ENCODE results near the gene CNTNAP2. TPM values are rescaled to one million over a fixed set of nuclear protein-coding genes. Genes with fewer than 3 reads are reported as not detected.

CNTNAP2 gene
- total and polyA plus RNA-seq, 2 donors (not counting 1 experiment from before 2014, with no cell fraction given), result not detected

DNA sequence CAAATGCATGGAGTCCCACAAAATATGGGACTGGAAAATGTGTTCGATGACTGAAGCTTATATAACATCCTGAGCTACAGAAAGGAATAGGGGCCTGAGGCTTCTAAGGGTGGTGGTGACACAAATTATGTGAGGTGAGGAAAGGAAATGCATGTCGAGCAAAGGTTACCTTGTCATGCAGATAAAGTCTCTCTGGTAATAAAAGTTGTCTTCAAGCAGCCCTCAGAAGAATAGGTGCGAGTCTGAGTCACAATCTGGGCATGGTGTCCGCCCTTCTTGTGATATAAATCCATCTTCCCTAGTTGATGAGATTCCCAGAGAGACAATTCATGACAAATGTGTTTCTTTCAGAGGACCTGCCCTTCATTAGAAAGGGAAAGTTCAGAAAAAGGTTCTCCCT is 1488.7 kb downstream of the CNTNAP2 start:
- DNase-seq (ENCODE audit: low read depth in 2 of 2), result no peak

DNA sequence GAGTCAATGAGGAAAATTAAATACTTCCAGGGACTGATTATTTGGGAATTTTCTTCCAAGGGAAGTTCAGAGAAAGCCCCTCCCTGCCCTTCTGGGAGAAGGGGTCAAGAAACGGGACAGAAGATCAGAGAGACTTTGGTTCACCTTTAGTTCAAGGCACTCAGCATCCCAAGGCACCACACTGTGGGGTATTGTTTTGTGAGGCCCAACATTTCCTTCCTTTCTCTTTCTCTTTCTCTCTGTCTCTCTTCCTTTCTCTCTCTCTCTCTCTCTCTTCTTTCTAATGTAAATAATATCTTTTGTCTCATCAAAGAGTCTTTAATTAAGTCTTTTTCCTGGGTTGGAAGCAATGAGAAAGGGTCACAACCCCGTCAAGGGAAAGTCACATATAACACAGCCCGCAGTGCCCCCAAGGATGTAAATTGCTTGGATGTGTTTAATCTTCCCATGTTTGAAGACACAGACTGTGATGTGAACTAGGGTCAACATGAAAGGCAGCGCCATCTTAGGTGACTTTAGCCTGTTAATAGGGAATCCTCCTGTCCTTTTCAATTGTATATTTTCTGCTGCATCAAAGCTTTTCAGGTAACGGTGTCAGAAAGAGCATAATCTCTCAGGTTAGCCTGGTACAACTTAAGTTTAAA is 1490.7 kb downstream of the CNTNAP2 start:
- no peak overlapping the region for H3K4me2 ChIP-seq (ENCODE audit: extremely low read depth, insufficient read depth, low read length)
- no peaks in the 10 kb centered on the region for H3K4me1 ChIP-seq (ENCODE audit: control insufficient read depth, extremely low read depth, insufficient read depth, low read length)
- no peaks in the 10 kb centered on the region for H3K27me3 ChIP-seq (ENCODE audit: control insufficient read depth, insufficient read depth, low read length)
- H3K79me2 ChIP-seq (ENCODE audit: control insufficient read depth, insufficient read depth, low read length), result no peaks in the 10 kb centered on the region
- TF ChIP-seq, protein P1, sequence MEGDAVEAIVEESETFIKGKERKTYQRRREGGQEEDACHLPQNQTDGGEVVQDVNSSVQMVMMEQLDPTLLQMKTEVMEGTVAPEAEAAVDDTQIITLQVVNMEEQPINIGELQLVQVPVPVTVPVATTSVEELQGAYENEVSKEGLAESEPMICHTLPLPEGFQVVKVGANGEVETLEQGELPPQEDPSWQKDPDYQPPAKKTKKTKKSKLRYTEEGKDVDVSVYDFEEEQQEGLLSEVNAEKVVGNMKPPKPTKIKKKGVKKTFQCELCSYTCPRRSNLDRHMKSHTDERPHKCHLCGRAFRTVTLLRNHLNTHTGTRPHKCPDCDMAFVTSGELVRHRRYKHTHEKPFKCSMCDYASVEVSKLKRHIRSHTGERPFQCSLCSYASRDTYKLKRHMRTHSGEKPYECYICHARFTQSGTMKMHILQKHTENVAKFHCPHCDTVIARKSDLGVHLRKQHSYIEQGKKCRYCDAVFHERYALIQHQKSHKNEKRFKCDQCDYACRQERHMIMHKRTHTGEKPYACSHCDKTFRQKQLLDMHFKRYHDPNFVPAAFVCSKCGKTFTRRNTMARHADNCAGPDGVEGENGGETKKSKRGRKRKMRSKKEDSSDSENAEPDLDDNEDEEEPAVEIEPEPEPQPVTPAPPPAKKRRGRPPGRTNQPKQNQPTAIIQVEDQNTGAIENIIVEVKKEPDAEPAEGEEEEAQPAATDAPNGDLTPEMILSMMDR (conservative IDR thresholded peaks at IDR 0.05 in 1 of 2, IDR thresholded peaks at IDR 0.05 in 1 of 2; ENCODE audit: low read depth in 1 of 2, low read length in 2 of 2), result no peak
- no peak for TF ChIP-seq EZH2 (IDR thresholded peaks at IDR 0.05; ENCODE audit: low read length, missing control alignments)
- H4K20me1 ChIP-seq (ENCODE audit: control insufficient read depth, extremely low read depth, insufficient read depth, low read length), result no peaks in the 10 kb centered on the region
- H3K9ac ChIP-seq (ENCODE audit: insufficient read depth, low read length), result no peak overlapping the region
- H3K36me3 ChIP-seq (ENCODE audit: control insufficient read depth, insufficient read depth, low read length), result no peaks in the 10 kb centered on the region
- no peak overlapping the region for H2AFZ ChIP-seq (ENCODE audit: low read length)
- no peaks in the 10 kb centered on the region for H3K9me3 ChIP-seq (ENCODE audit: control insufficient read depth, insufficient read depth, low read depth, low read length)
- no peak overlapping the region for H3K4me3 ChIP-seq (replicated peaks in 1 of 4; ENCODE audit: control extremely low read depth in 1 of 4, insufficient read depth in 1 of 4, low read depth in 3 of 4, low read length in 4 of 4)
- no peak for DNase-seq (ENCODE audit: low read depth in 2 of 2)
- H3K27ac ChIP-seq (ENCODE audit: insufficient read depth, low read length), result no peak overlapping the region

More for the DNA sequence above, 1488.7 kb downstream of the CNTNAP2 start:
- Histone ChIP-seq H3K4me2 (ENCODE audit: extremely low read depth, insufficient read depth, low read length) (no peak overlapping the region), H3K4me1 (ENCODE audit: control insufficient read depth, extremely low read depth, insufficient read depth, low read length) (no peaks in the 10 kb centered on the region), H3K36me3 (ENCODE audit: control insufficient read depth, insufficient read depth, low read length) (no peaks in the 10 kb centered on the region), H3K9ac (ENCODE audit: insufficient read depth, low read length) (no peak overlapping the region), H3K4me3 (replicated peaks in 1 of 4; ENCODE audit: control extremely low read depth in 1 of 4, insufficient read depth in 1 of 4, low read depth in 3 of 4, low read length in 4 of 4) (no peak overlapping the region), H2AFZ (ENCODE audit: low read length) (no peak overlapping the region), H3K27ac (ENCODE audit: insufficient read depth, low read length) (no peak overlapping the region), H3K79me2 (ENCODE audit: control insufficient read depth, insufficient read depth, low read length) (no peaks in the 10 kb centered on the region), H3K27me3 (ENCODE audit: control insufficient read depth, insufficient read depth, low read length) (no peaks in the 10 kb centered on the region), H4K20me1 (ENCODE audit: control insufficient read depth, extremely low read depth, insufficient read depth, low read length) (no peaks in the 10 kb centered on the region), H3K9me3 (ENCODE audit: control insufficient read depth, insufficient read depth, low read depth, low read length) (no peaks in the 10 kb centered on the region)
- TF ChIP-seq EZH2 (IDR thresholded peaks at IDR 0.05; ENCODE audit: low read length, missing control alignments), result no peak
- TF ChIP-seq, protein P1 (conservative IDR thresholded peaks at IDR 0.05 in 1 of 2, IDR thresholded peaks at IDR 0.05 in 1 of 2; ENCODE audit: low read depth in 1 of 2, low read length in 2 of 2), result no peak

DNA sequence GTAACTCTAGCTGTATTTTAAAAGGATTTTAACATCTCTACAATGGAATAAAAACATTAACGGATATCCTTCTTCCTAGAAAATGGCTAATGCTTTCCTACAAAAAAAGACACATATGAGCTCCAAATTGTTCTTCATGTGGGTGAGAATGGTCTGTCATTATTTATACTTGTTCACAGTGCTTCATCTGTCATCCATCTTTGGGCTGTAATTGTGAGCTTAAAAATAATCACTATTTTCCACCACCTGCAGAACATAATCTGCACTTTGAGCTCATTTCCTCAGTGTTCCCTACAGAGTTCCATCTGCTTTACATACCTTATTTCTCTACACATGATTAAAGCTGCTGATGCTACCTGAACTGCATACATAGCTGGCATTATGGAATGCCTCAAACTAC is 1494.8 kb downstream of the CNTNAP2 start:
- DNase-seq (ENCODE audit: low read depth in 2 of 2), result no peak
- Histone ChIP-seq H3K4me3 (replicated peaks in 1 of 4; ENCODE audit: control extremely low read depth in 1 of 4, insufficient read depth in 1 of 4, low read depth in 3 of 4, low read length in 4 of 4) (no peak overlapping the region), H3K79me2 (ENCODE audit: control insufficient read depth, insufficient read depth, low read length) (no peaks in the 10 kb centered on the region), H3K27me3 (ENCODE audit: control insufficient read depth, insufficient read depth, low read length) (no peaks in the 10 kb centered on the region), H3K4me2 (ENCODE audit: extremely low read depth, insufficient read depth, low read length) (no peak overlapping the region), H3K4me1 (ENCODE audit: control insufficient read depth, extremely low read depth, insufficient read depth, low read length) (no peaks in the 10 kb centered on the region), H2AFZ (ENCODE audit: low read length) (no peak overlapping the region), H3K9me3 (ENCODE audit: control insufficient read depth, insufficient read depth, low read depth, low read length) (no peaks in the 10 kb centered on the region), H3K36me3 (ENCODE audit: control insufficient read depth, insufficient read depth, low read length) (no peaks in the 10 kb centered on the region), H3K9ac (ENCODE audit: insufficient read depth, low read length) (no peak overlapping the region), H4K20me1 (ENCODE audit: control insufficient read depth, extremely low read depth, insufficient read depth, low read length) (no peaks in the 10 kb centered on the region), H3K27ac (ENCODE audit: insufficient read depth, low read length) (no peak overlapping the region)
- TF ChIP-seq, protein P1 (conservative IDR thresholded peaks at IDR 0.05 in 1 of 2, IDR thresholded peaks at IDR 0.05 in 1 of 2; ENCODE audit: low read depth in 1 of 2, low read length in 2 of 2), result no peak
- no peak for TF ChIP-seq EZH2 (IDR thresholded peaks at IDR 0.05; ENCODE audit: low read length, missing control alignments)

Data from fibroblast of lung (primary cell).